SK-N-SH (cell line): ENCODE measurements around the gene CDKAL1. TPM values are rescaled to one million over a fixed set of nuclear protein-coding genes. Genes with fewer than 3 reads are reported as not detected.

Experiments
- CTCF ChIA-PET: fragments of 300-600, 350-600 bp; formaldehyde crosslinking; extraction: SDS; loops from one replicate; lab custom pipeline; 2021; lab: Yijun Ruan, JAX
- POLR2A ChIA-PET: fragments of 350-600 bp; sonication (Branson Sonifier 250); formaldehyde crosslinking; extraction: SDS; loops from one replicate; lab custom pipeline; 2020; ENCODE audit warnings: antibody characterized with exemption, inconsistent platforms; lab: Yijun Ruan, JAX
- DNase-seq: peaks from one replicate; pipeline ENCODE4 v3.0.0; 2012
- H2AFZ ChIP-seq: fragments of 200-600 bp; sonication (generic); 2 replicates; pipeline ENCODE4 v1.8.1; 2016; ENCODE audit warnings: antibody characterized with exemption, mild to moderate bottlenecking, low read depth
- H3F3A ChIP-seq: fragments of 200-600 bp; sonication (generic); replicated peaks from 2 replicates; pipeline ENCODE3; 2016; ENCODE audit warnings: antibody characterized with exemption, mild to moderate bottlenecking; ENCODE audit not compliant: insufficient read depth
- H3K27ac ChIP-seq, 2 experiments: fragments of 200-500 bp in 1 of 2; fragments of 200-600 bp in 1 of 2; sonication (Bioruptor generic) in 1 of 2; sonication (generic), shearing (Covaris generic) in 1 of 2; 2 replicates each; pipeline versions ENCODE4 v1.5.1 to v1.6.1; 2014 to 2016; ENCODE audit warnings: low read depth in 2 of 2, inconsistent platforms in 1 of 2, low read length in 1 of 2, mild to moderate bottlenecking in 1 of 2, mixed read lengths in 1 of 2
- H3K27me3 ChIP-seq: fragments of 200-600 bp; sonication (generic), shearing (Covaris generic); 2 replicates; pipeline ENCODE4 v1.6.1; 2016; ENCODE audit warnings: mixed run types; ENCODE audit not compliant: insufficient read depth
- H3K36me3 ChIP-seq, 2 experiments: fragments of 200-500 bp in 1 of 2; fragments of 200-600 bp in 1 of 2; sonication (Bioruptor generic) in 1 of 2; sonication (generic) in 1 of 2; replicated peaks in 1 of 2; 2 replicates each; pipeline versions ENCODE3 to v1.5.1; 2014 to 2016; ENCODE audit warnings: low read length in 1 of 2, mild to moderate bottlenecking in 1 of 2; ENCODE audit not compliant: insufficient read depth in 2 of 2, control insufficient read depth in 1 of 2
- H3K4me1 ChIP-seq, 2 experiments: fragments of 200-500 bp in 1 of 2; fragments of 200-600 bp in 1 of 2; sonication (Bioruptor generic) in 1 of 2; sonication (generic), shearing (Covaris generic) in 1 of 2; 2 replicates each; pipeline versions ENCODE4 v1.5.1 to v1.6.1; 2014 to 2016; ENCODE audit warnings: low read depth in 1 of 2, low read length in 1 of 2, mixed run types in 1 of 2; ENCODE audit not compliant: insufficient read depth in 2 of 2, control insufficient read depth in 1 of 2
- H3K4me2 ChIP-seq: fragments of 200-600 bp; sonication (generic), shearing (Covaris generic); 2 replicates; pipeline ENCODE4 v1.6.1; 2017; ENCODE audit warnings: mixed run types
- H3K4me3 ChIP-seq, 2 experiments: fragments of 200-500 bp in 1 of 2; fragments of 200-600 bp in 1 of 2; sonication (Bioruptor generic) in 1 of 2; sonication (generic), shearing (Covaris generic) in 1 of 2; 2 replicates each; pipeline versions ENCODE4 v1.5.1 to v1.8.1; 2014 to 2016; ENCODE audit warnings: low read depth in 2 of 2, inconsistent platforms in 1 of 2, low read length in 1 of 2, mild to moderate bottlenecking in 1 of 2, mixed read lengths in 1 of 2, moderate library complexity in 1 of 2
- H3K79me2 ChIP-seq: fragments of 200-600 bp; sonication (generic); 2 replicates; pipeline ENCODE4 v1.8.1; 2017; ENCODE audit warnings: mild to moderate bottlenecking; ENCODE audit not compliant: insufficient read depth
- H3K9ac ChIP-seq: fragments of 200-600 bp; sonication (generic); 2 replicates; pipeline ENCODE4 v1.6.1; 2017; ENCODE audit warnings: mixed run types
- H3K9me2 ChIP-seq: fragments of 200-600 bp; sonication (generic); 2 replicates; pipeline ENCODE4 v1.6.1; 2017; ENCODE audit warnings: mixed run types
- H3K9me3 ChIP-seq: fragments of 200-600 bp; sonication (generic); 2 replicates; pipeline ENCODE4 v1.6.1; 2017; ENCODE audit warnings: mixed run types, mild to moderate bottlenecking, moderate library complexity
- H4K20me1 ChIP-seq: fragments of 200-600 bp; sonication (generic); 2 replicates; pipeline ENCODE4 v1.6.1; 2017; ENCODE audit warnings: mild to moderate bottlenecking, mixed run types; ENCODE audit not compliant: insufficient read depth
- EP300 ChIP-seq, 2 experiments: IDR thresholded peaks; 2 replicates each; pipeline versions ENCODE4 v1.4.0 to v1.6.1; 2012; ENCODE audit warnings: borderline replicate concordance in 1 of 2, low read depth in 1 of 2, low read length in 1 of 2
- FOXJ3 ChIP-seq: sonication (generic); formaldehyde crosslinking; IDR thresholded peaks from 2 replicates; pipeline ENCODE4 v1.5.1; 2020; ENCODE audit warnings: mild to moderate bottlenecking, missing genetic modification reagents
- FOXM1 ChIP-seq: IDR thresholded peaks from 2 replicates; pipeline ENCODE4 v1.4.0; 2012; ENCODE audit warnings: low read depth, mild to moderate bottlenecking
- JUND ChIP-seq: IDR thresholded peaks from 2 replicates; pipeline ENCODE4 v1.4.0; 2012
- NFIC ChIP-seq: IDR thresholded peaks from 2 replicates; pipeline ENCODE4 v1.4.0; 2012; ENCODE audit warnings: borderline replicate concordance
- NRF1 ChIP-seq: IDR thresholded peaks from 2 replicates; pipeline ENCODE4 v1.6.1; 2012; ENCODE audit warnings: low read depth, mild to moderate bottlenecking, low read length
- PBX3 ChIP-seq: IDR thresholded peaks from 2 replicates; pipeline ENCODE4; 2012
- POLR2AphosphoS5 ChIP-seq: IDR thresholded peaks from 2 replicates; pipeline ENCODE4 v1.6.1; 2012; ENCODE audit warnings: low read depth, low read length
- RAD21 ChIP-seq: IDR thresholded peaks from 2 replicates; pipeline ENCODE4 v1.6.1; 2012; ENCODE audit warnings: mild to moderate bottlenecking, low read length
- RCOR1 ChIP-seq: fragments of 150-350 bp; IDR thresholded peaks from 2 replicates; pipeline ENCODE4 v1.6.1; 2017; ENCODE audit warnings: antibody characterized with exemption, low read length
- YY1 ChIP-seq: IDR thresholded peaks from 2 replicates; pipeline ENCODE4 v1.4.0; 2012; ENCODE audit warnings: low read depth, mild to moderate bottlenecking
- WGBS: methylation state at CpG from one replicate; pipeline ENCODE4 v1.1.6; 2017; ENCODE audit warnings: low lambda C conversion rate; 5-methylcytosine and 5-hydroxymethylcytosine counted together
- polyA plus RNA-seq, 3 experiments: library from polyadenylated mRNA; depleted of rRNA; stranded (reverse); fragments of >200 nt; gene quantifications; 2 replicates each; pipeline ENCODE4 v1.2.3, GENCODE V29; 2012
- TF ChIP-seq, protein P1 (sequence below): fragments of 150-350 bp; IDR thresholded peaks from 2 replicates; pipeline ENCODE4 v1.6.1; 2017; ENCODE audit warnings: antibody characterized with exemption, low read length, low read depth, borderline replicate concordance
- TF ChIP-seq, protein P2 (sequence below): fragments of 150-350 bp; IDR thresholded peaks from 2 replicates; pipeline ENCODE4 v1.6.1; 2016; ENCODE audit warnings: mild to moderate bottlenecking, low read depth, low read length
- TF ChIP-seq, protein P3 (sequence below): fragments of 200-600 bp; sonication (generic); IDR thresholded peaks from 2 replicates; pipeline ENCODE4 v1.6.1; 2017; ENCODE audit warnings: antibody characterized with exemption, mild to moderate bottlenecking, moderate library complexity

Gene CDKAL1
- polyA plus RNA-seq, 1 of the 3 experiments (the other 2 are of a cell fraction) = 2.6 TPM

DNA sequence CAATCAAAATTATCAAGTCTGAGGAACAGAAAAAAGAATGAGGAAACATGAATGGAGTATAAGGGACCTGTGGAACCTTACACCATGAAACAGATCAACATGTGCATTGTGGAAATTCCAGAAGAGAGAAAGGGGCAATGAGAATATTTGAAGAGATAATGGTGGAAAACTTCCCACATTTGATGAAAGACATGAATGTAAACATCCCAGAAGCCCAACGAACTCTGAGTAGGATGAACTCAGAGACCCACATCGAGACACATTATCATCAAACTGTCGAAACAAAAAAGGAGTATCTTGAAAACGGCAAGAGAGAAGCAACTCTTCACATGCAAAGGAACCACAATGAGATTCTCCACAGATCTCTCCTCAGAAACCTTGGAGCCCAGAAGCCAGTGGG is 371.1 kb downstream of the CDKAL1 start (continued):
- no peak for TF ChIP-seq POLR2AphosphoS5

- 88% methylated on average over 4 of the region's 4 CpGs for WGBS
- no peaks in the 10 kb centered on the region for H3K79me2 ChIP-seq
- TF ChIP-seq, protein P1, sequence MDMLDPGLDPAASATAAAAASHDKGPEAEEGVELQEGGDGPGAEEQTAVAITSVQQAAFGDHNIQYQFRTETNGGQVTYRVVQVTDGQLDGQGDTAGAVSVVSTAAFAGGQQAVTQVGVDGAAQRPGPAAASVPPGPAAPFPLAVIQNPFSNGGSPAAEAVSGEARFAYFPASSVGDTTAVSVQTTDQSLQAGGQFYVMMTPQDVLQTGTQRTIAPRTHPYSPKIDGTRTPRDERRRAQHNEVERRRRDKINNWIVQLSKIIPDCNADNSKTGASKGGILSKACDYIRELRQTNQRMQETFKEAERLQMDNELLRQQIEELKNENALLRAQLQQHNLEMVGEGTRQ = no peak
- TF ChIP-seq JUND (no peak), FOXM1 (no peak), NFIC (no peak), PBX3 (no peak), NRF1 (no peak), YY1 (no peak), RCOR1 (no peak)
- TF ChIP-seq, protein P2, sequence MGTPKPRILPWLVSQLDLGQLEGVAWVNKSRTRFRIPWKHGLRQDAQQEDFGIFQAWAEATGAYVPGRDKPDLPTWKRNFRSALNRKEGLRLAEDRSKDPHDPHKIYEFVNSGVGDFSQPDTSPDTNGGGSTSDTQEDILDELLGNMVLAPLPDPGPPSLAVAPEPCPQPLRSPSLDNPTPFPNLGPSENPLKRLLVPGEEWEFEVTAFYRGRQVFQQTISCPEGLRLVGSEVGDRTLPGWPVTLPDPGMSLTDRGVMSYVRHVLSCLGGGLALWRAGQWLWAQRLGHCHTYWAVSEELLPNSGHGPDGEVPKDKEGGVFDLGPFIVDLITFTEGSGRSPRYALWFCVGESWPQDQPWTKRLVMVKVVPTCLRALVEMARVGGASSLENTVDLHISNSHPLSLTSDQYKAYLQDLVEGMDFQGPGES = no peak
- no peaks in the 10 kb centered on the region for H3F3A ChIP-seq
- POLR2A ChIA-PET = no interaction called here
- no peaks in the 10 kb centered on the region for H3K36me3 ChIP-seq
- H3K4me1 ChIP-seq = no peaks in the 10 kb centered on the region; a peak in 1 of 4 replicates
- no peak overlapping the region for H3K4me3 ChIP-seq
- no peaks in the 10 kb centered on the region for H4K20me1 ChIP-seq
- no peak overlapping the region for H3K4me2 ChIP-seq
- H3K27me3 ChIP-seq = no peaks in the 10 kb centered on the region
- no peak for DNase-seq
- CTCF ChIA-PET = no interaction called here
- H3K27ac ChIP-seq = no peak overlapping the region
- no peaks in the 10 kb centered on the region for H3K9me2 ChIP-seq
- H3K9me3 ChIP-seq = no peaks in the 10 kb centered on the region
- H2AFZ ChIP-seq = no peak overlapping the region
- H3K9ac ChIP-seq = no peak overlapping the region
Observed at GRCh38 chr6:20906945-20907344, 372.7 kb downstream of the CDKAL1 start.

DNA sequence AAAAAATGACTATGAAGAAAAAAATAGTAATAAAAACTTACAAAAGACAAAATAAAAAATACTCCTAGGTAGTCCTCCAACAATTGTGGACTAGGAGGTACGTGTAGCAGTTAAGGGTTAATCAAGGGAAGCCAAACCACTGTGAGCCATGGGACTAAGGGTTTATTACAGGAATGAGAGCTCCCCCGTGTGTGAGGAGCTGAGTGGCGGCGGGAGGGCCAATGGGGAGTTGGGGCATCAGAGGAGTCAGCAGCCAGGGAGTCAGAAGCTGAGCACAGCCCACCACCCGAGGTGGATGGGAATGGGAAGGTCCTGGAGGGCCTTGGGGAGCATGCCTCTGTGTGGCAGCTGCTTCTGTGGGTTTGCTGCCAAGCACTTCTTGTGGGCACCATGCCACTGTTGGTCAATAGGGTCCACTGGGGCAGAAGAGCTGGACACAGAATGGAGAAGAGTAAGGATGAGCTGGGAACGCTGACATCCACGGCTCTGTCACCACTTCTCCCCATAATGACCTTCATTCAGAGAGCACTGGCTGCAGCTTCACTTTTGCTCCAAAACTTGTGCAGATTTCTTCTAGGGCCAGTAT is 373.3 kb downstream of the CDKAL1 start:
- no peaks in the 10 kb centered on the region for H3K36me3 ChIP-seq
- 94% methylated on average over 4 of the region's 7 CpGs for WGBS
- no peaks in the 10 kb centered on the region for H3K79me2 ChIP-seq
- H3F3A ChIP-seq = no peaks in the 10 kb centered on the region
- no peaks in the 10 kb centered on the region for H3K9me2 ChIP-seq
- no peak for TF ChIP-seq FOXM1
- TF ChIP-seq POLR2AphosphoS5 = no peak
- TF ChIP-seq, protein P2 = no peak
- no peak for TF ChIP-seq PBX3
- TF ChIP-seq NFIC = no peak
- TF ChIP-seq EP300 (IDR thresholded peaks at IDR 0.05; ENCODE audit: borderline replicate concordance in 1 of 2, low read depth in 1 of 2, low read length in 1 of 2) = no peak
- no peak for TF ChIP-seq RAD21
- TF ChIP-seq FOXJ3 (CRISPR knock-in tag) = no peak
- TF ChIP-seq, protein P3, sequence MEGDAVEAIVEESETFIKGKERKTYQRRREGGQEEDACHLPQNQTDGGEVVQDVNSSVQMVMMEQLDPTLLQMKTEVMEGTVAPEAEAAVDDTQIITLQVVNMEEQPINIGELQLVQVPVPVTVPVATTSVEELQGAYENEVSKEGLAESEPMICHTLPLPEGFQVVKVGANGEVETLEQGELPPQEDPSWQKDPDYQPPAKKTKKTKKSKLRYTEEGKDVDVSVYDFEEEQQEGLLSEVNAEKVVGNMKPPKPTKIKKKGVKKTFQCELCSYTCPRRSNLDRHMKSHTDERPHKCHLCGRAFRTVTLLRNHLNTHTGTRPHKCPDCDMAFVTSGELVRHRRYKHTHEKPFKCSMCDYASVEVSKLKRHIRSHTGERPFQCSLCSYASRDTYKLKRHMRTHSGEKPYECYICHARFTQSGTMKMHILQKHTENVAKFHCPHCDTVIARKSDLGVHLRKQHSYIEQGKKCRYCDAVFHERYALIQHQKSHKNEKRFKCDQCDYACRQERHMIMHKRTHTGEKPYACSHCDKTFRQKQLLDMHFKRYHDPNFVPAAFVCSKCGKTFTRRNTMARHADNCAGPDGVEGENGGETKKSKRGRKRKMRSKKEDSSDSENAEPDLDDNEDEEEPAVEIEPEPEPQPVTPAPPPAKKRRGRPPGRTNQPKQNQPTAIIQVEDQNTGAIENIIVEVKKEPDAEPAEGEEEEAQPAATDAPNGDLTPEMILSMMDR = no peak
- H2AFZ ChIP-seq = no peak overlapping the region
- no peak overlapping the region for H3K9ac ChIP-seq
- H3K27me3 ChIP-seq = no peaks in the 10 kb centered on the region
- ChIA-PET CTCF (no interaction called here), POLR2A (no interaction called here)
- H3K4me2 ChIP-seq = no peak overlapping the region
- no peaks in the 10 kb centered on the region for H4K20me1 ChIP-seq
- H3K9me3 ChIP-seq = no peaks in the 10 kb centered on the region
- H3K4me1 ChIP-seq = no peaks in the 10 kb centered on the region; a peak in 1 of 4 replicates
- no peak overlapping the region for H3K27ac ChIP-seq
- no peak for DNase-seq
- no peak overlapping the region for H3K4me3 ChIP-seq
